Lower lobe of right lung (tissue), 2 donors: ENCODE data around the gene WIZ. TPM values are rescaled to one million over a fixed set of nuclear protein-coding genes. Genes with fewer than 3 reads are reported as not detected.

Experiments used
- ATAC-seq, 2 donors: fragments of 200-7000 bp; cut with Tn5 transposase; one replicate each; pipeline ENCODE4 v1.9.1; 2020 to 2022; ENCODE audit warnings: mild to moderate bottlenecking in 2 of 2, moderate library complexity in 2 of 2
- DNase-seq: peaks from one replicate; pipeline ENCODE4 v3.0.0-alpha.2; 2020
- H3K27ac ChIP-seq: fragments of 200-600 bp; one replicate; pipeline ENCODE4 v1.8.0; 2022
- H3K27me3 ChIP-seq: fragments of 200-600 bp; one replicate; pipeline ENCODE4 v1.8.0; 2022; ENCODE audit warnings: low read depth
- H3K36me3 ChIP-seq: fragments of 200-600 bp; one replicate; pipeline ENCODE4 v1.8.0; 2022; ENCODE audit warnings: mild to moderate bottlenecking
- H3K4me1 ChIP-seq: fragments of 200-600 bp; one replicate; pipeline ENCODE4 v1.8.0; 2022
- H3K4me3 ChIP-seq: fragments of 200-600 bp; one replicate; pipeline ENCODE4 v1.8.0; 2022; ENCODE audit warnings: mild to moderate bottlenecking
- H3K9me3 ChIP-seq: fragments of 200-600 bp; one replicate; pipeline ENCODE4 v1.8.0; 2022
- intact Hi-C: fragments of 100-400 bp; cut with DNase I; formaldehyde crosslinking; loops from one replicate; pipeline ENCODE4 v1.11.0; 2022
- total RNA-seq: library from RNA; stranded (reverse); fragmentation: NEBNext Ultra II Directional; extraction: Animal tissue kit (Norgen Biotek cat#: 25700); gene quantifications from one replicate; pipeline ENCODE4 v1.2.1, GENCODE V29; 2021
- TF ChIP-seq, protein P1 (sequence below): fragments of 200-600 bp; IDR thresholded peaks from one replicate; pipeline ENCODE4 v1.8.0; 2022; ENCODE audit warnings: antibody characterized with exemption, mild to moderate bottlenecking
- donor health status: DM: no; HTN: yes; CAD: no; lungs with severe emphysema.

WIZ gene
- total RNA-seq, 1 donor from 2014 or later, result 25.2 TPM

DNA sequence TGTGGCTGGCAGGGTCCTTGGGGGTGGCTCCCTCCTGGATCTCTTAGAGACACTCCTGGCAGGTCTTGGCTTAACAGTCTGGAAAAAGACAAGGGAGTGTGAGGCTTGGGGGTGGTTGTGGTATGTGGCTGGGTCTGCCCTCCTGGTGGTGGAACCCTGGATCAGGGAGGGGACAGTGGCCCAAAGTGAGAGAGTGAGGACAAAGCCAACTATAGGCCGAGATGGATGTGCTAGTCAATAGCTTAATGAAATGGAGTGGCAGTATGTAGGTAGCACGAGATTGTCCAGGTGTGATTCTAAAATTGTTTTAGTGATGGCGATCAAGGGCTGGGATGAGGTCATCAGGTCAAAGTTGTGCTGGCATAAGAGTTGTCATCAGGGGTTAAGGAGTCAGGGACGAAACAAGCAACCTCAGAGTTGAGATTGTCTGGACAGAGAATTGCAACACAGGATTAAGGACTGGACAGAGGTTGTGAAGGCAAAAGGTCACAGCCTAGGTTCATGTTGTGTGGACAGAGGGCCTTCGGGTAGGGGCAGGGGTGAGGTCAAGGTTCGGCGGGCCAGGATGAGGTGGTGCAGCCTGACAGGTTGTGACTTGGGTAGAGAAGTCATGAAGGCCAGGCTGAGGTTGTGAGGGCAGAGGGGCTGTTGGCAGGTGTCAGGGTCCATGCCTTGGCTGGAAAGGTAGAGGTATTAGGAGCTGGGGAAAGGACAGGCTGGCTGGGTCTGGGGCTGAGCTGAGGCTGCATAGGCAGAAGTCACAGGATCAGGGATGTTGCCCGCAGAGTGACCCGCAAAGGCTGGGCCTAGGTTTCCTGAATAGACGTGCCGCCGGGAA is 19.1 kb upstream of the WIZ start:
- H3K9me3 ChIP-seq, result no peaks in the 10 kb centered on the region
- H3K4me1 ChIP-seq, result peaks cover 22% of the 10 kb centered on the region
- ATAC-seq, result no peak
- peak overlapping the region; percentile 45 for H3K4me3 ChIP-seq
- TF ChIP-seq, protein P1, sequence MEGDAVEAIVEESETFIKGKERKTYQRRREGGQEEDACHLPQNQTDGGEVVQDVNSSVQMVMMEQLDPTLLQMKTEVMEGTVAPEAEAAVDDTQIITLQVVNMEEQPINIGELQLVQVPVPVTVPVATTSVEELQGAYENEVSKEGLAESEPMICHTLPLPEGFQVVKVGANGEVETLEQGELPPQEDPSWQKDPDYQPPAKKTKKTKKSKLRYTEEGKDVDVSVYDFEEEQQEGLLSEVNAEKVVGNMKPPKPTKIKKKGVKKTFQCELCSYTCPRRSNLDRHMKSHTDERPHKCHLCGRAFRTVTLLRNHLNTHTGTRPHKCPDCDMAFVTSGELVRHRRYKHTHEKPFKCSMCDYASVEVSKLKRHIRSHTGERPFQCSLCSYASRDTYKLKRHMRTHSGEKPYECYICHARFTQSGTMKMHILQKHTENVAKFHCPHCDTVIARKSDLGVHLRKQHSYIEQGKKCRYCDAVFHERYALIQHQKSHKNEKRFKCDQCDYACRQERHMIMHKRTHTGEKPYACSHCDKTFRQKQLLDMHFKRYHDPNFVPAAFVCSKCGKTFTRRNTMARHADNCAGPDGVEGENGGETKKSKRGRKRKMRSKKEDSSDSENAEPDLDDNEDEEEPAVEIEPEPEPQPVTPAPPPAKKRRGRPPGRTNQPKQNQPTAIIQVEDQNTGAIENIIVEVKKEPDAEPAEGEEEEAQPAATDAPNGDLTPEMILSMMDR, result no peak
- intact Hi-C loops, result no loop called here
- DNase-seq, result no peak
- no peaks in the 10 kb centered on the region for H3K36me3 ChIP-seq
- peaks cover 35% of the 10 kb centered on the region for H3K27me3 ChIP-seq
- H3K27ac ChIP-seq, result no peak overlapping the region

DNA sequence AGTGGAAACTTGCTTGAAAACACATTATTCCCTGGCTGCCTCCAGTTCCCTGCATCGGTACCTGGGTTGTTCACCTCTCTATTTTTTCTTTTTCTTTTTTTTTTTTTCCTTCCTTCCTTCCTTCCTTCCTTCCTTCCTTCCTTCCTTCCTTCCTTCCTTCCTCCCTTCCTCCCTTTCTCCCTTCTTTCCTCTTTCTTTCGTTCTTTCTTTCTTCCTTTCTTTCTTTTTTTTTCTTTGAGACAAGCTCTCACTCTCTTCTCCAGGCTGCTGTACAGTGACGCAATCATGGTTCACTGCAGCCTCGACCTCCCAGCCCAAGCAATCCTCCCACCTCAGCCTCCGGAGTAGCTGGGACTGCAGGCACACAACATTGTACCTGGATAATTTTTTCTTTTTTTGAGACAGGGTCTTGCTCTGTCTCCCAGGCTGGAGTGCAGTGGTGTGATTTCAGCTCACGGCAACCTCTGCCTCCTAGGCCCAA is 18.0 kb upstream of the WIZ start:
- Histone ChIP-seq H3K9me3 (no peaks in the 10 kb centered on the region), H3K27me3 (peaks cover 40% of the 10 kb centered on the region), H3K4me3 (no peak overlapping the region), H3K36me3 (no peaks in the 10 kb centered on the region), H3K4me1 (peaks cover 22% of the 10 kb centered on the region), H3K27ac (no peak overlapping the region)
- intact Hi-C loops, result no loop called here
- ATAC-seq, result no peak
- DNase-seq, result no peak
- TF ChIP-seq, protein P1, result no peak

DNA sequence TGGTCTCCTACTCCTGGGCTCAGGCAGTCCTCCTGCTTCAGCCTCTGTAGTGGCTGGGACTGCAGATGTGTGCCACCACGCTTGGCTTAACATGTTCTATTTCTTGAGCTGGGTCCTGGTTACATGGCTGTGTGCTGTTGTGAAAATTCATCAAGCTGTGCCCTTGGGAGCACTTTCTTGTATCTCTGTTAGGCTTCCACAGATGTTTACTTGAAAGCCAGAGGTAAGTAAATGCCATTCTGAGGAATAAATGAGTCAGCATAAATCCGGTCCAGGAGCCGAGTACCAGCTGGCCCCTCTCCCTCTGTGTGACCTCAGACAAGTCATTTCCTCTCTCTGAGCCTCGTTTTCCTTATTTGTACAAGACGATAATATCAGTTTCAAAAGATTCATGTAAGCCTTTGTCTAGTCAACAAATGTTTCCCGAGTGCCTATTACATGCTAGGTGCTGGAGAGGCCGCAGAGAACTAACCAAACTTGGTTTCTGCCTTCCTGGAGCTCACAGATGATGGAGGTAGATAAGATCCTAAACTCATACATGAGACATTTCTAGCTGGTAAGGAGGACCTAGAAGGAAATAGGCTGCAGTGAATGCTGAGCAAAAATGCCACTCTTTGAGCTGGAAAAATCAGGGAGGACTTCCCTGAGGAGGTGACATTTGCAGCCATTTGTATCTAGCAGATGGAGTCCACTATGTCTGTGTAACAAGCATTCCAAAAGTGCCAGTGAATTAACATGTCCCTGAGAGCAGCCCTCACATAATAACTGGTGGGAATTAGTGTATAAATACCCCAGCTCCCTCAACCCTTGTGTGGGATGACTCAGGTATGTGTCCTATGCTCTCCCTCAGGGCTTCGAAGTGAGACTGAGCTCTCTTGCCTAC is 17.3 kb upstream of the WIZ start:
- TF ChIP-seq, protein P1, result no peak
- Histone ChIP-seq H3K36me3 (no peaks in the 10 kb centered on the region), H3K4me1 (peaks cover 22% of the 10 kb centered on the region), H3K9me3 (no peaks in the 10 kb centered on the region), H3K27me3 (peaks cover 37% of the 10 kb centered on the region), H3K4me3 (no peak overlapping the region), H3K27ac (no peak overlapping the region)
- no peak for ATAC-seq
- DNase-seq, result no peak
- intact Hi-C loops, result no loop called here

DNA sequence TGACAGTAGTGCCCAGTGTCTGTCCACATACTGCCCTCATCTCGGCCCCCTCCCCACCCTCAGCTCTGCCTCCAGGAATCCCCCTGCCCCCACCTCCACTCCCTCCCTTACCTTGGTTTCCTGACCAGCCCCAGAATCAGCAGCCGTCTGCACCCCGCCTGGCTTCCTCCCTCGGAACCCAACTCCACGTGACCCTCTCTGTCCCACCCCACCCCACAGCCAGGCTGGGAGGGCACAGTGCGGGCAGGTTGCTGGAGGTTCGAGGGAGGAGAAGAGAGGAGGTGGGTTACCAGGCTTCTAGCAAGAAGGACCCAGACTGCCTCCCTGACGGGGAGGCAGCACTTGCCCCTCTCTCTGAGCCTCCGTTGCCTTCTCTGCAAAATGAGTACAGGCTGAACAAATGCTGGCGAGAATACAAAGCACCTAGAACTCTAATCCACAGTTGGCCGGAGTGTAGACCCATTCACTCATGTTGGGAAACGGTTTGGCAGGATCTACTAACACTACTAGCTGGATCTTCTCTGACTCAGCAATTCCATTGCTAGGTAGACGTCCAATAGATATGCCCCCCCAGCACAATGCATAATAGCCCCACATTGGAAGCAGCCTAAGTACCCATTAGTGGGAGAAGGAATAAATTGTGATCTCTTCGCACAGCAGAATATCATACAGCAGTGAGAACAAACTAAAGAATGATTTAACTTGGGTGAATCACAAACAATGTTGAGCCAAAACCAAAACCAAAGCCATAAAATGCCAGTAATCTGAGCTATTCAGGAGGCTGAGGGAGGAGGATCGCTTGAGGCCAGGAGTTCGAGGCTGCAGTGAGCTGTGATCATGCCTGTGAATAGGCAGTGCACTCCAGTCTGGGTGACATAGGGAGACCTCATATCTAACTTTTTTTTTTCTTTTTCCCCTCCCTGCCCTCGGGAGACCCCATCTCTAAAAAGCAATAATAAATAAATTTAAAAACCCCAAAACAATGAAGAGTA is 14.9 kb upstream of the WIZ start, which contains the start of gene RASAL3:
Gene RASAL3, minus strand, starts transcription at position 151 of the 992 bp plus-strand sequence. CDS start 186 bp downstream, outside the sequence.
- Histone ChIP-seq H3K27ac (peak within 1 kb of the TSS; percentile 80), H3K36me3 (no peaks in the 10 kb centered on the region), H3K27me3 (peaks cover 18% of the 10 kb centered on the region), H3K9me3 (no peaks in the 10 kb centered on the region), H3K4me3 (peak within 1 kb of the TSS; percentile 54), H3K4me1 (peaks cover 18% of the 10 kb centered on the region)
- DNase-seq, result peak; percentile 59
- TF ChIP-seq, protein P1, result no peak
- peak; percentile 69 to 75 for ATAC-seq
- intact Hi-C loops, result no loop called here
